CD4-positive, alpha-beta T cell (primary cell): ENCODE results near the gene TMEM176A. TPM values are rescaled to one million over a fixed set of nuclear protein-coding genes. Genes with fewer than 3 reads are reported as not detected.

Source experiments
- ATAC-seq: fragments of 200-7000 bp; cut with Tn5 transposase; one replicate; pipeline ENCODE4 v1.10.0; 2022; ENCODE audit warnings: mild to moderate bottlenecking; ENCODE audit not compliant: poor library complexity
- CTCF ChIA-PET: fragments of 350-600 bp; sonication (Branson Sonifier 250); formaldehyde crosslinking; loops from one replicate; lab custom pipeline; 2021; ENCODE audit warnings: antibody characterized with exemption, inconsistent platforms; lab: Charles Lee
- POLR2A ChIA-PET: fragments of 350-600 bp; sonication (Branson Sonifier 250); formaldehyde crosslinking; loops from one replicate; lab custom pipeline; 2021; ENCODE audit warnings: antibody characterized with exemption, inconsistent platforms; lab: Charles Lee
- DNase-seq, 14 experiments: peaks; one replicate each; pipeline ENCODE4 v3.0.0-alpha.2; 2013 to 2020; ENCODE audit warnings: mixed read lengths in 2 of 14
- H3K27ac ChIP-seq, 2 donors: one replicate each; pipeline versions ENCODE4 v1.5.1 to v1.7.0; 2013; ENCODE audit warnings: low read length in 2 of 2, low read depth in 1 of 2, mild to moderate bottlenecking in 1 of 2
- H3K27me3 ChIP-seq, 2 experiments: 1 replicate in 1 of 2; 2 replicates in 1 of 2; pipeline versions ENCODE4 v1.6.1 to v1.7.0; 2013; ENCODE audit warnings: low read length in 2 of 2, control low read depth in 1 of 2, mild to moderate bottlenecking in 1 of 2, moderate library complexity in 1 of 2; ENCODE audit not compliant: insufficient read depth in 2 of 2, control insufficient read depth in 1 of 2
- H3K36me3 ChIP-seq: one replicate; pipeline ENCODE4 v1.6.1; 2013; ENCODE audit warnings: low read length, control low read depth; ENCODE audit not compliant: insufficient read depth
- H3K4me1 ChIP-seq: one replicate; pipeline ENCODE4 v1.6.1; 2013; ENCODE audit warnings: low read length, control low read depth; ENCODE audit not compliant: insufficient read depth
- H3K4me3 ChIP-seq: one replicate; pipeline ENCODE4 v1.5.1; 2013; ENCODE audit warnings: mild to moderate bottlenecking, low read length, moderate library complexity
- H3K9me3 ChIP-seq, 2 experiments: 1 replicate in 1 of 2; 2 replicates in 1 of 2; pipeline versions ENCODE4 v1.6.1 to v1.7.0; 2013; ENCODE audit warnings: low read length in 2 of 2, mild to moderate bottlenecking in 2 of 2, control low read depth in 1 of 2, moderate library complexity in 1 of 2; ENCODE audit not compliant: control insufficient read depth in 1 of 2, insufficient read depth in 1 of 2
- H3K27ac Mint-ChIP-seq: one replicate; pipeline ENCODE4 v1.8.0; 2020; ENCODE audit warnings: mixed read lengths
- H3K27me3 Mint-ChIP-seq: one replicate; pipeline ENCODE4 v1.8.0; 2021; ENCODE audit warnings: mixed read lengths
- H3K36me3 Mint-ChIP-seq: one replicate; pipeline ENCODE4 v1.8.0; 2021; ENCODE audit warnings: low read depth, mixed read lengths
- H3K4me1 Mint-ChIP-seq: one replicate; pipeline ENCODE4 v1.8.0; 2021; ENCODE audit warnings: low read depth, mixed read lengths
- H3K4me3 Mint-ChIP-seq: one replicate; pipeline ENCODE4 v1.8.0; 2020; ENCODE audit warnings: mild to moderate bottlenecking, mixed read lengths
- H3K9me3 Mint-ChIP-seq: one replicate; pipeline ENCODE4 v1.8.0; 2020; ENCODE audit warnings: mixed read lengths
- CTCF ChIP-seq: fragments of 200-600 bp; IDR thresholded peaks from one replicate; pipeline ENCODE4 v1.8.0; 2022; ENCODE audit warnings: antibody characterized with exemption, mild to moderate bottlenecking
- intact Hi-C, 2 experiments: fragments of 100-400 bp; cut with DNase I in 1 of 2; cut with micrococcal nuclease in 1 of 2; formaldehyde crosslinking; loops; one replicate each; pipeline versions ENCODE4 v1.15.1 to v1.9.0; 2023 to 2025; cut with DNase I, micrococcal nuclease
- total RNA-seq, 174 experiments: library from RNA in 2 of 174; stranded (reverse) in 2 of 174; gene quantifications; one replicate each; pipeline ENCODE4 v1.2.3 and lab custom pipeline; 2021 to 2026

Gene TMEM176A
- total RNA-seq, 2 experiments from 2014 or later, result not detected

- ATAC-seq (no peak), DNase-seq (no peak)
- Mint-ChIP-seq H3K27me3 (peaks cover 52% of the 10 kb centered on the region), H3K4me3 (no peak overlapping the region), H3K4me1 (no peaks in the 10 kb centered on the region), H3K36me3 (no peaks in the 10 kb centered on the region), H3K9me3 (no peaks in the 10 kb centered on the region), H3K27ac (no peak overlapping the region)
- CTCF ChIA-PET, result no interaction called here
- intact Hi-C loops, result no loop called here
- no peak for TF ChIP-seq CTCF
- POLR2A ChIA-PET, result no interaction called here
- H3K27ac ChIP-seq, result no peak overlapping the region
- H3K36me3 ChIP-seq, result no peaks in the 10 kb centered on the region
- peaks cover 13 to 17% of the 10 kb centered on the region in 2 experiments for H3K27me3 ChIP-seq
- peaks cover 0 to 4% of the 10 kb centered on the region in 2 experiments for H3K9me3 ChIP-seq
- H3K4me3 ChIP-seq, result no peak overlapping the region
- no peaks in the 10 kb centered on the region for H3K4me1 ChIP-seq
Measured at GRCh38 chr7:150829426-150829825, 28.9 kb downstream of the TMEM176A start.

GRCh38 chr7:150830937-150831336 lies 30.4 kb downstream of the TMEM176A start:
- no peak overlapping the region for H3K4me3 ChIP-seq
- no peaks in the 10 kb centered on the region for H3K36me3 ChIP-seq
- intact Hi-C loops, result no loop called here
- H3K27me3 ChIP-seq, result peaks cover 13 to 17% of the 10 kb centered on the region in 2 experiments
- no peak overlapping the region for H3K27ac Mint-ChIP-seq
- no peaks in the 10 kb centered on the region for H3K9me3 Mint-ChIP-seq
- TF ChIP-seq CTCF, result no peak
- H3K9me3 ChIP-seq, result no peaks in the 10 kb centered on the region
- H3K36me3 Mint-ChIP-seq, result no peaks in the 10 kb centered on the region
- H3K4me3 Mint-ChIP-seq, result no peak overlapping the region
- H3K27ac ChIP-seq, result no peak overlapping the region
- DNase-seq (no peak), ATAC-seq (no peak)
- peaks cover 58% of the 10 kb centered on the region for H3K27me3 Mint-ChIP-seq
- H3K4me1 ChIP-seq, result no peaks in the 10 kb centered on the region
- CTCF ChIA-PET, result no interaction called here
- H3K4me1 Mint-ChIP-seq, result no peaks in the 10 kb centered on the region
- POLR2A ChIA-PET, result no interaction called here

GRCh38 chr7:150831851-150832250 lies 31.3 kb downstream of the TMEM176A start:
- no peak overlapping the region for H3K4me3 ChIP-seq
- no peak for DNase-seq
- intact Hi-C loops, result no loop called here
- H3K36me3 Mint-ChIP-seq, result no peaks in the 10 kb centered on the region
- peaks cover 13 to 17% of the 10 kb centered on the region in 2 experiments for H3K27me3 ChIP-seq
- no peak for ATAC-seq
- POLR2A ChIA-PET, result no interaction called here
- no peaks in the 10 kb centered on the region for H3K4me1 ChIP-seq
- TF ChIP-seq CTCF, result no peak
- no peaks in the 10 kb centered on the region for H3K36me3 ChIP-seq
- no peaks in the 10 kb centered on the region for H3K9me3 Mint-ChIP-seq
- no peaks in the 10 kb centered on the region for H3K4me1 Mint-ChIP-seq
- H3K9me3 ChIP-seq, result no peaks in the 10 kb centered on the region
- H3K27me3 Mint-ChIP-seq, result peaks cover 58% of the 10 kb centered on the region
- no peak overlapping the region for H3K4me3 Mint-ChIP-seq
- CTCF ChIA-PET, result no interaction called here
- H3K27ac ChIP-seq, result no peak overlapping the region
- H3K27ac Mint-ChIP-seq, result no peak overlapping the region
